DOHH2 (cell line): ENCODE data around the gene BABAM2.

ENCODE experiments used
- CTCF ChIP-seq: fragments of 200-600 bp; sonication (generic); IDR thresholded peaks from one replicate; pipeline ENCODE4 v1.5.1; 2014; ENCODE audit warnings: antibody characterized with exemption, mild to moderate bottlenecking, low read depth, low read length; ENCODE audit not compliant: poor library complexity, severe bottlenecking
- EZH2phosphoT487 ChIP-seq: fragments of 200-600 bp; sonication (generic); IDR thresholded peaks from 2 replicates; pipeline ENCODE4 v1.6.1; 2017; ENCODE audit warnings: borderline replicate concordance, mild to moderate bottlenecking, antibody characterized with exemption, low read length, moderate library complexity, mixed read lengths

GRCh38 chr2:28004086-28004485 is 113.6 kb downstream of the BABAM2 start:
- TF ChIP-seq EZH2phosphoT487 (no peak), CTCF (no peak)
